Stimulated activated CD4-positive, alpha-beta T cell treated with anti-CD3 and anti-CD28 coated beads, Interleukin-12 subunit alpha, Interleukin-12 subunit beta, amount 100 ng/mL, for 48 hours (primary cell): ENCODE measurements around the gene CEP20.
A peak's percentile ranks its signal among the peaks of the same experiment; 100 is the strongest.
"Not testable (repeated sequence)": the region's sequence is repeated elsewhere in the genome, so short reads cannot be mapped to it uniquely, and the experiment has no call there.

Experiments used
- DNase-seq, 3 donors: peaks; one replicate each; pipeline ENCODE4 v3.0.0-alpha.2; 2020; ENCODE audit warnings: low read depth in 2 of 3, low spot score in 1 of 3

Gene CEP20, protein sequence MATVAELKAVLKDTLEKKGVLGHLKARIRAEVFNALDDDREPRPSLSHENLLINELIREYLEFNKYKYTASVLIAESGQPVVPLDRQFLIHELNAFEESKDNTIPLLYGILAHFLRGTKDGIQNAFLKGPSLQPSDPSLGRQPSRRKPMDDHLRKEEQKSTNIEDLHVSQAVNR

DNA sequence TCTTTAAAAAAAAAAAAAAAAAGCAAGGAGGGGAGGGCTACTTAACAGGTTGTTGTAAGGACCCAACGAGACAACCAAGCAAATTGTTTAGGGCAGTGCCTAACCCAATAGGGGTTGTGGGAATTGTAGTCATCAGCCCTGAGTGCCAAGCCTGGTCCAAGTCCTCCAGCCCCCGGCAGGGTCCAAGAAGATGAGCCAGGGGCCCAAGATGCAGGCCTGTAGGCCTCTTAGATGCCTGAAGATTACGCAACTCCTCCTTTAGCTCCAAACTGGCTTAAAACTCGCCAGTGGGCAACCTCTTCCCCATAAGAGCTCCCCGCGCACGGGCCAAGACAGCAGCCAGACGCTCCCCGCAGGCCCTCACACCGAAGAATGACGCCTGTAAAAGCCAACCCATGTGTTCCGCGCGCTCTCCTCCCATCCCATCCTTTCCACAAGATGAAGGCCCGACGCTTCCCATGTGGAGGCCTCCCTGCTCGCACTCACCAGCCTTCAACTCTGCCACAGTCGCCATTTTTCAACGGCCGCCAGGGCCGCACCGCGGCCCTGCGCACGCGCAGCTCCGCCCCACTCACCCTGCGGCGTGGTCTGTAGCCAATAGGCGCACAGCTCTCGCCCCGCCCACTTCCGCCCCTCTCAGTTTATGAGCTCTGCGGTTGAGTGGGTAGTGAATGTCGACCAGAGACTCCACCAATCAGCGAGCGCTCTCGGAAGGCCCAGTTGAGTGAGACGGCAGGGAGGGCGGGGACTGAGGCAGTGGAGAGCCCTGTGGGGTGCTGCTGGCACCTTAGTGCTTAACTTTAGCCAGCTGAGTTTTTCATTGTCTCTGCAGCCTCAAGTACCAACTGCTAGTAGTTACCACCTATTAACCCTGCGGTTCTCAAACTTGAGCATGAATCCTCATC lies at the start of gene CEP20:
CEP20 (minus strand) TSS at position 532 of the 905 bp plus-strand sequence; CDS start at position 514, 18 bp downstream.
- DNase-seq = peak; percentile 99 to 100 (median 100)

DNA sequence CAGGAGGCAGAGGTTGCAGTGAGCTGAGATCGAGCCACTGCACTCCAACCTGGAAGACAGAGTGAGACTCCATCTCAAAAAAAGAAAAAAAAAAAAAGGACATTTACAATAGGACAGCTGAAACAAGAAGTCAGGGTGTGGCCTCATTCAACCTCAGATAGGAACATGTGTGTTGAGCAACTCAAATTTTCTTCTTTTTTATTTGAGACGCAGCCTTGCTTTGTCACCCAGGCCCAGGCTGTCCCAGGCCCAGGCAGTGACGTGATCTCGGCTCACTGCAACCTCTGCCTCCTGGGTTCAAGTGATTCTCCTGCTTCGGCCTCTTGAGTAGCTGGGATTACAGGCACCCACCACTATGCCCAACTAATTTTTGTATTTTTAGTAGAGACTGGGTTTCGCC lies 48.4 kb upstream of the CEP20 start:
- not testable (repeated sequence) for DNase-seq

DNA sequence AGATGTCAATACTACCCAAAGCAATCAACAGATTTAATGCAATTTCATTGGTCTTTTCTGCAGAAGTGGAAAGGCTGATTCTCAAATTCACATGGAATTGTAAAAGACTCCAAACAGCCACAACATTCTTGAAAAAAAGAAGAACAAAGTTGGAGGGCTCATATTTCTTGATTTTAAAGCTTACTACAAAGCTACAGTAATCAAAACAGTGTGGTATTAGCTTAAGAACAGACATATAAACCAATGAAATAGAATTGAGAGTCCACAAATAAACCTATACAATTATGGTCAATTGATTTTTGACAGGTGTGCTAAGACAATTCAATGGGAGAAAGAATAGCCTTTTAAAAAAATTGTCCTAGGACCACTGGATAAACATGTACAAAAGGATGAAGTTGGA lies 46.6 kb upstream of the CEP20 start:
- no peak for DNase-seq

DNA sequence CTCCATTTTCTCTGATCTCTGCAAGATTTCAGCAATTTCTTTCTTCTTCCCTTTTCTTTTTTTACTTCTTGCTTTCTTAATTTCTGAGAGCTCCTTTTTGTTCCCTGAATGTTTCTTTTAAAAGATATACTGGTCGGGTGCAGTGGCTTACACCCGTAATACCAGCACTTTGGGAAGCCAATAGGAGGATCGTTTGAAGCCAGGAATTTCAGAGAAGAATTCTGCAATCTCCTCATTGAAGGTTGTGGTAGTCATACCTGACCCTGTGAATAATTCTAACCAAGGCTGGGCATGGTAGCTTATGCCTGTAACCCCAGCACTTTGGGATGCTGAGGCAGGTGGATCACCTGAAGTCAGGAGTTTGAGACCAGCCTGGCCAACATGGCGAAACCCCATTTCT lies 45.4 kb upstream of the CEP20 start:
- no peak for DNase-seq

DNA sequence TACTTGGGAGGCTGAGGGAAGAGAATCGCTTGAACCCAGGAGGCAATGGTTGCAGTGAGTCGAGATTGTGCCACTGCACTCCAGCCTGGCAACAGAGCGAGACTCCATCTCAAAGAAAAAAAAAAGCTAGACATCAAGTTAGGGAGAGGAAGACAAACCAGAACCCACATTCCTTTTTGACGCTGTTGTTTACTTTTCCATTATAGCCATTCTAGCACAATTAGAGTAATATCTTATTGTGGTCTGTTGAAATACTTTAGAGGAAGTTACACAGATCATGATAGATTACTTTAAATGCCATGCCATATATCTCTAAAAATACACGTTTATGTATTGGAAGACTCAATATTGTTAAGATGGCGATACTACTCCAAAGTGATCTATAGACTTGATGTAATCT lies 44.5 kb upstream of the CEP20 start:
- no peak for DNase-seq

DNA sequence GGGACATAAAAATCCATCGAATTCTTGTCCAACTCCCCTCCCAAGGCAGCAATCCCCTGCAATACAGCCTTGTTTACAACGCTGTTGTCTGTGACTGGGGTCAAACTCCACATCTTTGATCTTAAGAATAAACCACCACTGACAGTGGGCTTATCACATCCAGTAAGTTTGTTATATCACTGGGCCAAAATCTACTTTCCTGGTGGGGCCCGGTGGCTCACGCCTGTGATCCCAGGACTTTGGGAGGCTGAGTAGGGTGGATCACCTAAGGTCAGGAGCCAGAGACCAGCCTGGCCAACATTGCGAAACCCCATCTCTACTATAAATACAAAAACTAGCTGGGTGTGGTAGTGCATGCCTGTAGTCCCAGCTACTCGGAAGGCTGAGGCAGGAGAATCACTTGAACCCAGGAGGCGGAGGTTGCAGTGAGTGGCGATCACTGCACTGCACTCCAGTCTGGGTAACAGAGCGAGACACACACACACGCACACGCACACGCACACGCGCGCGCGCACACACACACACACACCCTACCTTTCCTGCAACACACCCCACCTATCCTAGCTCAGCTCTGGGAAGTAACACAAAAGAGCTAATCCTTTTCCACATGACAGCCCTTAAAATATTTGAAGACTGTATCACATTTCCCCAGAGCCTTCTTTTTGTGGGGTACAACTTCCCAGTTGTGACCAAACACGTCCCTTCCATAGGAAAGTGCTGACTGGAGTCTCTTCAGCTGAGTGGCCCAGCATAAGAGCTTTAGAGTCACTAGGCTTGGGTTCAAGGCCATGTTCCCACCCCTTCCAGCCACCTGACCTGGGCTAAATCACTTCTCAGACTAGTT lies 40.1 kb upstream of the CEP20 start:
- no peak for DNase-seq

DNA sequence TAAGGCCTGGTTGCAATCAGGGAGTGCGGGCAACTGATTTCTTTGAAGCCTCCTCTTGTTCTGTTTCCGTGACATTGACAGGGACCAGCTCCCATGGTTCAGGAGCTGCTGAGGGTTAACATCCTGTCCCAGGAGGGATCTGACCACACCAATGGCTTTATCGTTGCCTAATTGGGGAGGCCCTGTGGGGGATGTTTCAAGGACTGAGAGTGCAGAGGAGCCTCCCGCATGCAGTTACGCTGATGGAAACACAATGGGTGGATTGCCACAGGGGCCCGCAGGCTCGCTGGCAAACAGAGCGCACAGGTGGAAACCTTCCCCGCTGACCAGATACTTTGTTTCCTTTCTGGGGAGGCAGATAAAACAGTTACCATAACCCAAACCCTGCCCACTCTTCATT lies 37.2 kb upstream of the CEP20 start:
- DNase-seq = no peak

- no peak for DNase-seq
Measured at GRCh38 chr16:15924996-15925395, 36.6 kb upstream of the CEP20 start.

GRCh38 chr16:15919331-15919730 lies 30.9 kb upstream of the CEP20 start:
- no peak for DNase-seq

GRCh38 chr16:15918314-15918713 lies 29.9 kb upstream of the CEP20 start:
- not testable (repeated sequence) for DNase-seq

DNA sequence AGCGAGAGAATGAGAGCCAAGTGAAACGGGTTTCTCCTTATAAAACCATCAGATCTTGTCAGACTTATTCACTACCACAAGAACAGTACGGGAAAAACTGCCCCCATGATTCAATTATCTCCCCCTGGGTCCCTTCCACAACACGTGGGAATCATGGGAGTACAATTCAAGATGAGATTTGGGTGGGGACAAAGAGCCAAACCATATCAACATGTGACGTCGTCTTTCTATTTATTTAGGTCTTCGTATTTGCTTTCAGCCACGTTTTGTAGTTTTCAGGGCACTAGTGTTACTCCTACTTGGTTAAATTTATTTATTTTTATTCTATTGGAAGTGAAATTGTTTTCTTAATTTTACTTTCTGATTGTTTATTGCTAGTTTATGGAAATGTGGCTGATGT lies 27.9 kb upstream of the CEP20 start:
- no peak for DNase-seq

- DNase-seq = no peak
Measured at GRCh38 chr16:15915555-15916081, 27.2 kb upstream of the CEP20 start.

- DNase-seq = no peak
Measured at GRCh38 chr16:15913046-15913698, 24.8 kb upstream of the CEP20 start.

GRCh38 chr16:15911198-15911597 lies 22.8 kb upstream of the CEP20 start:
- DNase-seq = no peak

GRCh38 chr16:15907863-15908478 lies 19.6 kb upstream of the CEP20 start:
- DNase-seq = peak; percentile 12 to 42 (median 15)

DNA sequence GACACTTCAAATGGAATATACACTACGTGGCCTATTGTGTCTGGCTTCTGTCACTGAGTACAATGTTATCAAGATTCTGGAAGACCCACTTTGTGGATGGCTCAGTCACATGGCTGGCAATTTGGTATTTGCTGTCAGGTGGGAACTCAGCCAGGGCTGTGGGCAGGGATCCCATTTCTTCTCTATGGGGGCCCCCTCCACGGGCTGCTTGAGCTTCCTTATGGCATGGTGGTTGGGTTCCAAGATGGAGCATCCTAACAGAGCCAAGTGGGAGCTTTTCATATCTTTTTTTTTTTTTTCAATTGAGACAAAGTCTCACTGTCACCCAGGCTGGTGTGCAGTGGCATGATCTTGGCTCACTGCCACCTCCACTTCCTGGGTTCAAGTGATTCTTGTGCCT lies 18.0 kb upstream of the CEP20 start:
- no peak for DNase-seq

DNA sequence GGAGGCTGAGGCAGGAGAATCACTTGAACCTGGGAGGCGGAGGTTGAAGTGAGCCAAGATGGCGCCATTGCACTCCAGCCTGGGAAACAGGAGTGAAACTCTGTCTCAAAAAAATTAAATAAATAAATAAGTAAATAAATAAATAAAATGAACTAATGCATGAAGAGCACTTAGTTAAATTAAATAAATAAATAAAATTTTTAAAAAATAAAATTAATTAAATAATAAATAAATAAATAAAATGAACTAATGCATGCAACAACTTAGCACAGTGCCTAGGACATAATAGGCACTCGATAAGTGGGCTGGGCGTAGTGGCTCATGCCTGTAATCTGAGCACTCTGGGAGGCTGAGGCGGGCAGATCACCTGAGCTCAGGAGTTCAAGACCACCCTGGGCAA lies 15.6 kb upstream of the CEP20 start:
- DNase-seq = no peak

DNA sequence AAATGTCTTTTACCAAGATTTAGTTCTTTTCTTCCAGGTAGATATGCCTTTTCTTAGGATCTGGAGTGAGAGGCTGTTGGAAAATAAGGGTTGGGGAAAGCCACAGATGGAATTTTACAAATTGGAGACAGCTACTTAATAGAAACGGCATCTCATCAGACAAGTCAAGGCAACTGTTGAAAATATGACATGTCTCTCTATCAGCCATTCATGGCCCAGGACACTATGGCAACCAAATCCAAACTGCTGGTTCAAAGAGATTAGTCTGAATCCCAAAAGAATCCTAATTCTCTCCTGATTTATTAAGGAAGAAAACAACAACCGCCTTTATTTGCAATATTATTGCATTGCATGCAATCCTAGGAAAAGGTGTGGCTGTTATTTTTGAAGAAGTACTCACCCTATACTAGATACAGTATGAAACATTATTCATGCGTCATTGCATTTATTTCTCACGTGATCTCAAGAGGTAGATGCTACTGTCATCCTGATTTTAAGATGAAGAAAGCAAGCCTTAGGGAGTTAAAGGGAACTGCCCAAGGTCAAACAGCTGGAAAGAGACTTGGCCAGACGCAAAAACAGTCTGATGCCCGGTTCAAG lies 12.6 kb upstream of the CEP20 start:
- DNase-seq = no peak

GRCh38 chr16:15900357-15900756 lies 12.0 kb upstream of the CEP20 start:
- no peak for DNase-seq

DNA sequence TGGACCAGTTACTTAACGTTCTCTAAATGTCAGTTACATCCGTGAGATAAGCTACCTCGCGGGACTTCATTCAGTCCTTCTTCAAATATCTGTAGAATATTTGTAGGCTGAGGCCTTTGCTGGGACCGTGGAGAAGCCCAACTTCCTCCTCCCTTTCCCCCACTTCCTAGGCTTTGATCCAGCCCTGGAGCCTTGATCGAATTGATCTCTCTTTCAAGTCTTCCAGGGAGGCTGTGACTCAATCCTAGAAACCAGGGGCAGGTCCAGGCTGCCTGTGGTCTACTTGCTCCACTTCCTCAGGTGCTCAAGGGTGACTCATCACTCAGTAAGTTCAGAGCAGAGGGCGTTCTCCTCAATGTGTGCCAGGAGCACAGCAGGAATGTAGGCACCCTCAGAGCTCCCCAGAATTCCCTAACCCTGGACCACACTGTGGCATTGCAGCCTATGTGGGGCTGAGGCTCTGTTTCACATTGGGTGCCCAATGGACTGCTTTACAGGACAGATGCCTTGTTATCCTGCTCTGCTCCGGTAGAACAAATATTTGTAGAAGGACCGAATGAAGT lies 11.2 kb upstream of the CEP20 start:
- peak; percentile 34 to 44 (median 40) for DNase-seq
